Stimulated activated memory B cell treated with anti-CD40 and anti-IgM and Interleukin-4, amounts not matched to agents 10 μg/mL and 1 μg/mL and 100 μg/mL, for 72 hours (primary cell): ENCODE measurements around the gene SNAI1.
A peak's percentile ranks its signal among the peaks of the same experiment; 100 is the strongest.
"Not testable (repeated sequence)": the region's sequence is repeated elsewhere in the genome, so short reads cannot be mapped to it uniquely, and the experiment has no call there.

Source experiments
- ATAC-seq: fragments of 150-1000 bp; cut with Tn5 transposase; 2 replicates; pipeline ENCODE4 v1.10.0; 2021
- H3K27ac Mint-ChIP-seq: one replicate; pipeline ENCODE4 v1.8.0; 2022; ENCODE audit warnings: mild to moderate bottlenecking, mixed read lengths
- H3K27me3 Mint-ChIP-seq: one replicate; pipeline ENCODE4 v1.8.0; 2022; ENCODE audit warnings: mixed read lengths
- H3K36me3 Mint-ChIP-seq: one replicate; pipeline ENCODE4 v1.8.0; 2022; ENCODE audit warnings: mixed read lengths
- H3K4me1 Mint-ChIP-seq: one replicate; pipeline ENCODE4 v1.8.0; 2022; ENCODE audit warnings: mixed read lengths
- H3K4me3 Mint-ChIP-seq: one replicate; pipeline ENCODE4 v1.8.0; 2022; ENCODE audit warnings: mild to moderate bottlenecking, moderate library complexity, mixed read lengths
- H3K9me3 Mint-ChIP-seq: one replicate; pipeline ENCODE4 v1.8.0; 2022; ENCODE audit warnings: mixed read lengths

The SNAI1 gene

GRCh38 chr20:49955167-49955566 lies 27.6 kb upstream of the SNAI1 start:
- Mint-ChIP-seq H3K4me1 (peaks cover 26% of the 10 kb centered on the region), H3K9me3 (no peaks in the 10 kb centered on the region), H3K27ac (no peak overlapping the region), H3K4me3 (no peak overlapping the region), H3K36me3 (peaks cover 58% of the 10 kb centered on the region), H3K27me3 (no peaks in the 10 kb centered on the region)
- ATAC-seq: no peak

GRCh38 chr20:49955830-49956396 lies 26.9 kb upstream of the SNAI1 start:
- H3K4me3 Mint-ChIP-seq, H3K27ac Mint-ChIP-seq: not testable (repeated sequence)

GRCh38 chr20:49956689-49957088 lies 26.1 kb upstream of the SNAI1 start:
- peak overlapping the region; percentile 92 for H3K27ac Mint-ChIP-seq
- no peaks in the 10 kb centered on the region for H3K27me3 Mint-ChIP-seq
- peaks cover 53% of the 10 kb centered on the region for H3K36me3 Mint-ChIP-seq

More at GRCh38 chr20:49955830-49956396, 26.9 kb upstream of the SNAI1 start:
- H3K36me3 Mint-ChIP-seq: peaks cover 52% of the 10 kb centered on the region
- H3K27me3 Mint-ChIP-seq, H3K9me3 Mint-ChIP-seq, ATAC-seq: not testable (repeated sequence)
- H3K4me1 Mint-ChIP-seq: peaks cover 26% of the 10 kb centered on the region

GRCh38 chr20:49957089-49957938 lies 25.5 kb upstream of the SNAI1 start:
- ATAC-seq: peak; percentile 69
- peak overlapping the region; percentile 92 for H3K27ac Mint-ChIP-seq
- H3K9me3 Mint-ChIP-seq, H3K27me3 Mint-ChIP-seq: not testable (repeated sequence)
- peaks cover 52% of the 10 kb centered on the region for H3K36me3 Mint-ChIP-seq
- H3K4me3 Mint-ChIP-seq: peak overlapping the region; percentile 36
- H3K4me1 Mint-ChIP-seq: peaks cover 26% of the 10 kb centered on the region

More at GRCh38 chr20:49956689-49957088, 26.1 kb upstream of the SNAI1 start:
- Mint-ChIP-seq H3K9me3 (no peaks in the 10 kb centered on the region), H3K4me3 (no peak overlapping the region), H3K4me1 (peaks cover 26% of the 10 kb centered on the region)
- ATAC-seq: no peak

- ATAC-seq: no peak
- Mint-ChIP-seq H3K9me3 (no peaks in the 10 kb centered on the region), H3K4me1 (peaks cover 26% of the 10 kb centered on the region), H3K4me3 (no peak overlapping the region), H3K27me3 (no peaks in the 10 kb centered on the region), H3K27ac (peak overlapping the region; percentile 57), H3K36me3 (peaks cover 36% of the 10 kb centered on the region)
Measured at GRCh38 chr20:49961413-49961812, 21.4 kb upstream of the SNAI1 start.

- Mint-ChIP-seq H3K4me3 (no peak overlapping the region), H3K27ac (no peak overlapping the region), H3K9me3 (no peaks in the 10 kb centered on the region), H3K36me3 (peaks cover 13% of the 10 kb centered on the region), H3K27me3 (no peaks in the 10 kb centered on the region), H3K4me1 (peaks cover 16% of the 10 kb centered on the region)
- no peak for ATAC-seq
Measured at GRCh38 chr20:49964964-49965780, 17.6 kb upstream of the SNAI1 start.

GRCh38 chr20:49965781-49966305 lies 16.9 kb upstream of the SNAI1 start:
- Mint-ChIP-seq H3K9me3 (no peaks in the 10 kb centered on the region), H3K4me1 (peaks cover 16% of the 10 kb centered on the region), H3K27ac (no peak overlapping the region), H3K36me3 (peaks cover 12% of the 10 kb centered on the region), H3K27me3 (no peaks in the 10 kb centered on the region), H3K4me3 (no peak overlapping the region)
- no peak for ATAC-seq

GRCh38 chr20:49966861-49967260 lies 15.9 kb upstream of the SNAI1 start:
- Mint-ChIP-seq H3K9me3 (no peaks in the 10 kb centered on the region), H3K27me3 (no peaks in the 10 kb centered on the region), H3K36me3 (peaks cover 4% of the 10 kb centered on the region)

GRCh38 chr20:49969234-49969633 lies 13.5 kb upstream of the SNAI1 start:
- H3K27ac Mint-ChIP-seq: no peak overlapping the region
- no peak overlapping the region for H3K4me3 Mint-ChIP-seq
- H3K4me1 Mint-ChIP-seq: peaks cover 16% of the 10 kb centered on the region
- H3K27me3 Mint-ChIP-seq: no peaks in the 10 kb centered on the region
- H3K9me3 Mint-ChIP-seq: no peaks in the 10 kb centered on the region
- H3K36me3 Mint-ChIP-seq: no peaks in the 10 kb centered on the region
- peak; percentile 64 for ATAC-seq

More at GRCh38 chr20:49966861-49967260, 15.9 kb upstream of the SNAI1 start:
- Mint-ChIP-seq H3K4me1 (peaks cover 16% of the 10 kb centered on the region), H3K27ac (no peak overlapping the region), H3K4me3 (no peak overlapping the region)
- ATAC-seq: no peak

GRCh38 chr20:49969946-49970345 lies 12.8 kb upstream of the SNAI1 start:
- Mint-ChIP-seq H3K27me3 (no peaks in the 10 kb centered on the region), H3K36me3 (no peaks in the 10 kb centered on the region), H3K9me3 (no peaks in the 10 kb centered on the region), H3K4me3 (no peak overlapping the region), H3K27ac (no peak overlapping the region), H3K4me1 (peaks cover 16% of the 10 kb centered on the region)
- ATAC-seq: no peak

GRCh38 chr20:49970498-49970897 lies 12.3 kb upstream of the SNAI1 start:
- Mint-ChIP-seq H3K9me3 (no peaks in the 10 kb centered on the region), H3K4me1 (peaks cover 16% of the 10 kb centered on the region), H3K36me3 (no peaks in the 10 kb centered on the region), H3K27me3 (no peaks in the 10 kb centered on the region), H3K4me3 (no peak overlapping the region), H3K27ac (no peak overlapping the region)
- ATAC-seq: no peak

GRCh38 chr20:49973981-49974380 lies 8.8 kb upstream of the SNAI1 start:
- Mint-ChIP-seq H3K27me3 (no peaks in the 10 kb centered on the region), H3K27ac (no peak overlapping the region), H3K36me3 (no peaks in the 10 kb centered on the region), H3K4me1 (peaks cover 6% of the 10 kb centered on the region), H3K4me3 (no peak overlapping the region), H3K9me3 (no peaks in the 10 kb centered on the region)
- ATAC-seq: no peak

GRCh38 chr20:49976542-49976941 lies 6.2 kb upstream of the SNAI1 start:
- Mint-ChIP-seq H3K27ac (no peak overlapping the region), H3K4me3 (no peak overlapping the region), H3K9me3 (no peaks in the 10 kb centered on the region), H3K27me3 (no peaks in the 10 kb centered on the region), H3K4me1 (peaks cover 13% of the 10 kb centered on the region), H3K36me3 (no peaks in the 10 kb centered on the region)
- ATAC-seq: no peak

- not testable (repeated sequence) for H3K9me3 Mint-ChIP-seq, H3K27ac Mint-ChIP-seq, H3K4me3 Mint-ChIP-seq, H3K36me3 Mint-ChIP-seq, H3K27me3 Mint-ChIP-seq, ATAC-seq
- H3K4me1 Mint-ChIP-seq: peaks cover 21% of the 10 kb centered on the region
Measured at GRCh38 chr20:49977740-49978139, 5.0 kb upstream of the SNAI1 start.

- no peak overlapping the region for H3K27ac Mint-ChIP-seq
- H3K36me3 Mint-ChIP-seq: no peaks in the 10 kb centered on the region
- no peak for ATAC-seq
- H3K4me1 Mint-ChIP-seq: peaks cover 28% of the 10 kb centered on the region
- no peaks in the 10 kb centered on the region for H3K27me3 Mint-ChIP-seq
- H3K9me3 Mint-ChIP-seq: no peaks in the 10 kb centered on the region
- no peak overlapping the region for H3K4me3 Mint-ChIP-seq
Measured at GRCh38 chr20:49978685-49979029, 4.1 kb upstream of the SNAI1 start.
